Loucy (cell line): ENCODE data around the gene MAPRE3.

Experiments
- H2AFZ ChIP-seq: fragments of 200-600 bp; sonication (generic); 2 replicates; pipeline ENCODE4 v1.6.0; 2016; ENCODE audit warnings: antibody characterized with exemption, mild to moderate bottlenecking, low read length, moderate library complexity
- H3F3A ChIP-seq: fragments of 200-600 bp; 2 replicates; pipeline ENCODE4 v1.6.0; 2016; ENCODE audit warnings: antibody characterized with exemption, low read depth, mild to moderate bottlenecking
- H3K27me3 ChIP-seq: fragments of 200-600 bp; sonication (generic); 2 replicates; pipeline ENCODE4 v1.6.1; 2014; ENCODE audit warnings: low read length, mild to moderate bottlenecking; ENCODE audit not compliant: insufficient read depth, poor library complexity, severe bottlenecking
- H3K36me3 ChIP-seq: fragments of 200-600 bp; sonication (generic); 2 replicates; pipeline ENCODE4 v1.6.1; 2016; ENCODE audit warnings: low read length; ENCODE audit not compliant: insufficient read depth
- H3K4me1 ChIP-seq: fragments of 200-600 bp; sonication (generic); 2 replicates; pipeline ENCODE4 v1.5.1; 2014; ENCODE audit warnings: low read length, mild to moderate bottlenecking; ENCODE audit not compliant: insufficient read depth, poor library complexity, severe bottlenecking
- H3K4me2 ChIP-seq: fragments of 200-600 bp; sonication (generic); 2 replicates; pipeline ENCODE4 v1.6.0; 2014; ENCODE audit warnings: antibody characterized with exemption, low read length, low read depth, mild to moderate bottlenecking; ENCODE audit not compliant: poor library complexity, severe bottlenecking
- H3K4me3 ChIP-seq: fragments of 200-600 bp; sonication (generic); 2 replicates; pipeline ENCODE4 v1.5.1; 2014; ENCODE audit warnings: low read length, mild to moderate bottlenecking, mixed read lengths; ENCODE audit not compliant: poor library complexity, severe bottlenecking
- H3K79me2 ChIP-seq: fragments of 200-600 bp; sonication (generic); 2 replicates; pipeline ENCODE4 v1.6.1; 2014; ENCODE audit warnings: low read length; ENCODE audit not compliant: insufficient read depth
- H3K9ac ChIP-seq: fragments of 200-600 bp; sonication (generic); 2 replicates; pipeline ENCODE4 v1.6.0; 2014; ENCODE audit warnings: mild to moderate bottlenecking, low read depth, low read length, moderate library complexity; ENCODE audit not compliant: poor library complexity, severe bottlenecking
- H3K9me2 ChIP-seq: fragments of 200-600 bp; sonication (generic); replicated peaks from 2 replicates; pipeline ENCODE4 v1.6.1; 2016; ENCODE audit warnings: low read depth, low read length, mixed read lengths
- H3K9me3 ChIP-seq: fragments of 200-600 bp; sonication (generic); 2 replicates; pipeline ENCODE4 v1.6.1; 2014; ENCODE audit warnings: mild to moderate bottlenecking, antibody characterized with exemption, low read length, low read depth; ENCODE audit not compliant: insufficient read depth
- H4K20me1 ChIP-seq: fragments of 200-600 bp; sonication (generic); 2 replicates; pipeline ENCODE4 v1.6.0; 2014; ENCODE audit warnings: antibody characterized with exemption, low read length, mild to moderate bottlenecking; ENCODE audit not compliant: insufficient read depth, poor library complexity, severe bottlenecking
- CTCF ChIP-seq: fragments of 200-600 bp; sonication (generic); conservative IDR thresholded peaks from 2 replicates; pipeline ENCODE4 v1.5.1; 2014; ENCODE audit warnings: mild to moderate bottlenecking, antibody characterized with exemption, low read length
- EZH2phosphoT487 ChIP-seq: fragments of 200-600 bp; IDR thresholded peaks from 2 replicates; pipeline ENCODE4 v1.6.1; 2018; ENCODE audit warnings: antibody characterized with exemption, mild to moderate bottlenecking, moderate library complexity, borderline replicate concordance

The MAPRE3 gene

GRCh38 chr2:27021253-27022049, 51.0 kb downstream of the MAPRE3 start:
- H3K9ac ChIP-seq: no peak overlapping the region
- no peaks in the 10 kb centered on the region for H3K9me3 ChIP-seq
- no peaks in the 10 kb centered on the region for H3K9me2 ChIP-seq
- H3K4me2 ChIP-seq: no peak overlapping the region
- H4K20me1 ChIP-seq: no peaks in the 10 kb centered on the region
- no peaks in the 10 kb centered on the region for H3K27me3 ChIP-seq
- no peaks in the 10 kb centered on the region for H3K4me1 ChIP-seq
- H3K79me2 ChIP-seq: no peaks in the 10 kb centered on the region
- no peak overlapping the region for H2AFZ ChIP-seq
- no peak overlapping the region for H3K4me3 ChIP-seq
- H3F3A ChIP-seq: no peaks in the 10 kb centered on the region
- H3K36me3 ChIP-seq: no peaks in the 10 kb centered on the region
- TF ChIP-seq CTCF: no peak
- no peak for TF ChIP-seq EZH2phosphoT487

GRCh38 chr2:27023740-27024139, 53.3 kb downstream of the MAPRE3 start:
- H3K4me3 ChIP-seq: no peak overlapping the region
- no peaks in the 10 kb centered on the region for H3K27me3 ChIP-seq
- no peaks in the 10 kb centered on the region for H3K9me2 ChIP-seq
- no peak overlapping the region for H3K4me2 ChIP-seq
- no peaks in the 10 kb centered on the region for H3K4me1 ChIP-seq
- no peak overlapping the region for H2AFZ ChIP-seq
- no peak overlapping the region for H3K9ac ChIP-seq
- no peaks in the 10 kb centered on the region for H4K20me1 ChIP-seq
- H3F3A ChIP-seq: no peaks in the 10 kb centered on the region
- TF ChIP-seq CTCF (no peak), EZH2phosphoT487 (no peak)
- no peaks in the 10 kb centered on the region for H3K9me3 ChIP-seq
- no peaks in the 10 kb centered on the region for H3K79me2 ChIP-seq
- H3K36me3 ChIP-seq: no peaks in the 10 kb centered on the region

GRCh38 chr2:27024188-27024587, 53.8 kb downstream of the MAPRE3 start:
- TF ChIP-seq CTCF: no peak
- TF ChIP-seq EZH2phosphoT487: no peak
- H3K9me2 ChIP-seq: no peaks in the 10 kb centered on the region
- H3K9me3 ChIP-seq: no peaks in the 10 kb centered on the region
- H4K20me1 ChIP-seq: no peaks in the 10 kb centered on the region
- H3K4me2 ChIP-seq: no peak overlapping the region
- no peak overlapping the region for H2AFZ ChIP-seq
- H3K4me3 ChIP-seq: no peak overlapping the region
- H3K4me1 ChIP-seq: no peaks in the 10 kb centered on the region
- H3K36me3 ChIP-seq: no peaks in the 10 kb centered on the region
- no peaks in the 10 kb centered on the region for H3F3A ChIP-seq
- no peak overlapping the region for H3K9ac ChIP-seq
- H3K27me3 ChIP-seq: no peaks in the 10 kb centered on the region
- no peaks in the 10 kb centered on the region for H3K79me2 ChIP-seq
